Ovary (tissue), 3 donors: ENCODE results near the gene PAPSS1.
"Not testable (repeated sequence)": the region's sequence is repeated elsewhere in the genome, so short reads cannot be mapped to it uniquely, and the experiment has no call there.

Experiments
- CTCF ChIP-seq, 3 donors: fragments of 450-650 bp in 2 of 3; fragments of 200-600 bp in 1 of 3; IDR thresholded peaks; one replicate each; pipeline versions ENCODE4 v1.5.1 to v1.8.0; 2016 to 2022; ENCODE audit warnings: antibody characterized with exemption in 3 of 3, mild to moderate bottlenecking in 1 of 3
- POLR2A ChIP-seq: fragments of 450-650 bp; IDR thresholded peaks from one replicate; pipeline ENCODE4 v1.6.1; 2017; ENCODE audit warnings: antibody characterized with exemption, mild to moderate bottlenecking, moderate library complexity
- donor health status: DM: no; HTN: no; CAD: no.

- TF ChIP-seq CTCF (IDR thresholded peaks at IDR 0.05); POLR2A: not testable (repeated sequence)
Measured at GRCh38 chr4:107651408-107651807, 68.6 kb downstream of the PAPSS1 start.
